ENCODE results near the gene C1QA.
A peak's percentile ranks its signal among the peaks of the same experiment; 100 is the strongest.

Gene C1QA

DNA sequence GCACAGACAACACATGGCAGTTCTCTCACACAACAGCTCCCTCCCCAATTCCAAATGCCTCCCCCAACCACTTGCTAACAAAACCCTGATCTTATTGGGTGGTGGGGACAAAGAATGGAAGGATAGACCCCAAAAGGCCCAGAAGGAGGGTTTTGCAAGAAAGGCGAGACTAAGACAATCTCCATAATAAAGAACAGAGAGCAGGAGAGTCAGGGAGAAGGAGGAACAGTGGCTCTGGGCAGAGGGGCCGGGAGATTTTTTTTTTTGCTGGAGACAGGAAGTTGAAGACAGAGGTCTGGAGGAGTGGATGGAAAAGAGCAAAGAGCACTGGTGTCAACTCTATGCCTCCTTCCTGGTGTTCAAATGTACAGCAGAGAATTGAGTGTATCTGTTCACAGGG lies 6.5 kb upstream of the C1QA start (continued):
- TF ChIP-seq, protein P1, sequence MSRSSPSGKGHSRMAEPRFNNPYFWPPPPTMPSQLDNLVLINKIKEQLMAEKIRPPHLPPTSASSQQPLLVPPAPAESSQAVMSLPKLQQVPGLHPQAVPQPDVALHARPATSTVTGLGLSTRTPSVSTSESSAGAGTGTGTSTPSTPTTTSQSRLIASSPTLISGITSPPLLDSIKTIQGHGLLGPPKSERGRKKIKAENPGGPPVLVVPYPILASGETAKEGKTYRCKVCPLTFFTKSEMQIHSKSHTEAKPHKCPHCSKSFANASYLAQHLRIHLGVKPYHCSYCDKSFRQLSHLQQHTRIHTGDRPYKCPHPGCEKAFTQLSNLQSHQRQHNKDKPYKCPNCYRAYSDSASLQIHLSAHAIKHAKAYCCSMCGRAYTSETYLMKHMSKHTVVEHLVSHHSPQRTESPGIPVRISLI (tag by site-specific recombination; IDR thresholded peaks at IDR 0.05), result no peak
- no peak for TF ChIP-seq ZNF629 (tag by site-specific recombination; IDR thresholded peaks at IDR 0.05)

DNA sequence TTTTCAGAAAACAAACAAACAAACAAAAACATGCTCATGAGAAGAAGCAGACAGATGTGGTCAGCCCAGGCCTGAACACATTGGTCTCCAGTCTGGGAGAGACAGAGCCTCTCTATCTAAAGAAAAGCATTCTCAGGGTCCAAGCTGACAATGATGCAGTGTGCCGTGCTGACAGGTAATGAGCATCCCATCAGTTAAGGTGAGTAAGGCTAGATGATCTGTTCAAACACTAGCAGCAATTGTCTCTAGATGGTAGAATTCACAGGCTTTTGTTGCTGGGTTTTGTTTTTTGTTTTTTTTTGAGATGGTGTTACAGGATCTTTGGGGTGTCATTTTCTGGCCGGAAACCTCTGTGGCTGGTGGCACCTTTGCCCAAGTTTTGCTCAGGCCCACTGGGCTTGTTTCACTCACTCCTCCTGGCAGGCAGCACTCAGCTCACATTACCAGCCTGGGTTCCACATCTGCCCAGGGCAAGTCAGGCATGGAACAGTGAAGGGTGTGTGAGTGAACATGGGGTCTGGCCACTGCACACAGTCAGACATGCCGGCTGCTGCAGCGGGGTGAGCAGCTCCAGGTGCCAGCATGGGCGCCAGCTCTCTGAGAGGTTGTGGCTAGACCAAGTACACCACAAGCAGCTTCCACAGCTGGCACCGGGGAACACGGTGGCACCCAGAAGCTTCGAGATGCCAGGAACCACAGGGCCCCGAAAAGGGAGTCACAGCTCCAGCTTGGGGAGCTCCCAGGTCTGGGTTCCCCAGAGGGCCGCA lies 2.5 kb upstream of the C1QA start:
- CTCF ChIA-PET, result interaction anchor here (0.9 to 2.0 kb wide), 4 partner anchors 8 to 217 kb away, joined by 3 to 8 read pairs (median 3); no protein-coding TSS in a partner anchor
- H3K27ac ChIP-seq (ENCODE audit: extremely low read depth, low read depth, low read length), result no peak overlapping the region
- no peak for TF ChIP-seq ZNF423 (tag by site-specific recombination; IDR thresholded peaks at IDR 0.05)
- TF ChIP-seq, protein P2, sequence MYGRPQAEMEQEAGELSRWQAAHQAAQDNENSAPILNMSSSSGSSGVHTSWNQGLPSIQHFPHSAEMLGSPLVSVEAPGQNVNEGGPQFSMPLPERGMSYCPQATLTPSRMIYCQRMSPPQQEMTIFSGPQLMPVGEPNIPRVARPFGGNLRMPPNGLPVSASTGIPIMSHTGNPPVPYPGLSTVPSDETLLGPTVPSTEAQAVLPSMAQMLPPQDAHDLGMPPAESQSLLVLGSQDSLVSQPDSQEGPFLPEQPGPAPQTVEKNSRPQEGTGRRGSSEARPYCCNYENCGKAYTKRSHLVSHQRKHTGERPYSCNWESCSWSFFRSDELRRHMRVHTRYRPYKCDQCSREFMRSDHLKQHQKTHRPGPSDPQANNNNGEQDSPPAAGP (tag by site-specific recombination; IDR thresholded peaks at IDR 0.05), result no peak
- TF ChIP-seq, protein P3, sequence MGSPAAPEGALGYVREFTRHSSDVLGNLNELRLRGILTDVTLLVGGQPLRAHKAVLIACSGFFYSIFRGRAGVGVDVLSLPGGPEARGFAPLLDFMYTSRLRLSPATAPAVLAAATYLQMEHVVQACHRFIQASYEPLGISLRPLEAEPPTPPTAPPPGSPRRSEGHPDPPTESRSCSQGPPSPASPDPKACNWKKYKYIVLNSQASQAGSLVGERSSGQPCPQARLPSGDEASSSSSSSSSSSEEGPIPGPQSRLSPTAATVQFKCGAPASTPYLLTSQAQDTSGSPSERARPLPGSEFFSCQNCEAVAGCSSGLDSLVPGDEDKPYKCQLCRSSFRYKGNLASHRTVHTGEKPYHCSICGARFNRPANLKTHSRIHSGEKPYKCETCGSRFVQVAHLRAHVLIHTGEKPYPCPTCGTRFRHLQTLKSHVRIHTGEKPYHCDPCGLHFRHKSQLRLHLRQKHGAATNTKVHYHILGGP (tag by site-specific recombination; IDR thresholded peaks at IDR 0.05), result no peak
- no peak for TF ChIP-seq PRDM1 (tag by site-specific recombination; IDR thresholded peaks at IDR 0.05)
- H3K4me1 ChIP-seq (ENCODE audit: control insufficient read depth, insufficient read depth, low read length), result no peaks in the 10 kb centered on the region
- H3K36me3 ChIP-seq (ENCODE audit: control insufficient read depth in 2 of 2, insufficient read depth in 1 of 2, low read length in 2 of 2), result no peaks in the 10 kb centered on the region
- H3K4me3 ChIP-seq (ENCODE audit: low read depth, low read length), result no peak overlapping the region
- POLR2A ChIA-PET, result no interaction called here
- H3K9me3 ChIP-seq (ENCODE audit: control insufficient read depth, insufficient read depth, low read depth, low read length), result no peaks in the 10 kb centered on the region

DNA sequence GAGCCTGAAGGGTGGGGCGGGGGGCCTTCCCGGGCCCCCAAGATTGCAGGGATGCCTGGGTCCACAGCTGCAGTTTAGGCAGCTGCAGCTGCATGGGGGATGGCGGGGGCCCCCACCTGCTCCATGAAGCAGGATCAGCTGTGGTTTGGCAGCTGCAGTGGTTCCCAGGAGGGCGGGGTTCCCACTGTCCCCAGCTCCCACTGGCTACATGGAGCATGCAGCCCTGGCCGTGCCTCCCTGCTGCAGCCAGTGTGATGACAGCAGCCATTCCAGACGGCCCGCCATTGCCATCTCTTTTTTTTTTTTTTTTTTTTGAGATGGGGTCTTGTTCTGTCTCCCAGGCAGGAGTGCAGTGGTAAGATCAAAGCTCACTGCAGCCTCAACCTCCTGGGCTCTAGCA lies 992 bp upstream of the C1QA start:
- ChIA-PET POLR2A (interaction anchor here (0.7 kb wide), 2 partner anchors 456 to 517 kb away, joined by 4 read pairs; no protein-coding TSS in a partner anchor), CTCF (interaction anchor here (0.7 to 1.3 kb wide), 2 partner anchors 215 to 291 kb away, joined by 3 read pairs; no protein-coding TSS in a partner anchor)
- Histone ChIP-seq H3K27ac (ENCODE audit: extremely low read depth, low read depth, low read length) (no peak overlapping the region), H3K4me1 (ENCODE audit: control insufficient read depth, insufficient read depth, low read length) (no peaks in the 10 kb centered on the region), H3K4me3 (ENCODE audit: low read depth, low read length) (no peak overlapping the region), H3K36me3 (ENCODE audit: control insufficient read depth in 2 of 2, insufficient read depth in 1 of 2, low read length in 2 of 2) (no peaks in the 10 kb centered on the region), H3K9me3 (ENCODE audit: control insufficient read depth, insufficient read depth, low read depth, low read length) (no peaks in the 10 kb centered on the region)
- TF ChIP-seq ZNF146 (tag by site-specific recombination; IDR thresholded peaks at IDR 0.05) (no peak), GLIS2 (tag by site-specific recombination; IDR thresholded peaks at IDR 0.05) (0 out of 2 replicates have a peak, but pooled peaks have one; percentile 1)

DNA sequence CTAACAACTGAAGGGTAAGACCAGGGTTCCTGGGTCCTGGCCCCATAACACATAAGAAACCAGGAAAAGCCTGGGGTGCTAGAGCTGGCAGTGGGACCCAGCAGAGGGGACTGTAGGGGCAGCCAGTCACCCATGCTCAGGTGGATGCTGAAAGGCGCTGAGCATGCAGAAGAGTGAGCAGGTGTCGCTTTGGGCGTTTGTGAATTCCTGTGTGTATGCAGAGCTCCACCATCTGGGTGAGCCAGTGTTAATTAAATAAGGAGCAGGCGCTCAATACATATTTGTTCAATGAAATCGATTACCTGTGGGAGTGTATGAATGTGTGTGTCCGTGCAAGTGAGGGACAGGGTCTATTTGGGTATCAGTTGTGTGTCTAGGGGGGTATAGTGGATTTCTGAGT lies 499 bp downstream of the C1QA start:
- POLR2A ChIA-PET, result no interaction called here

More for the DNA sequence above, 499 bp downstream of the C1QA start:
- TF ChIP-seq ZNF404 (tag by site-specific recombination; IDR thresholded peaks at IDR 0.05) (no peak), ZNF138 (tag by site-specific recombination; IDR thresholded peaks at IDR 0.05; ENCODE audit: borderline replicate concordance) (no peak), ZNF140 (tag by site-specific recombination; IDR thresholded peaks at IDR 0.05) (no peak), ZNF707 (tag by site-specific recombination; IDR thresholded peaks at IDR 0.05) (no peak), ZNF670 (tag by site-specific recombination; IDR thresholded peaks at IDR 0.05; ENCODE audit: low read depth) (no peak), ZEB2 (tag by site-specific recombination; IDR thresholded peaks at IDR 0.05) (no peak), ZNF174 (tag by site-specific recombination; IDR thresholded peaks at IDR 0.05) (no peak), ZNF354C (tag by site-specific recombination; IDR thresholded peaks at IDR 0.05; ENCODE audit: borderline replicate concordance, low read depth) (no peak), WT1 (tag by site-specific recombination; IDR thresholded peaks at IDR 0.05) (no peak), ZNF558 (tag by site-specific recombination; IDR thresholded peaks at IDR 0.05) (no peak), ZFP37 (tag by site-specific recombination; IDR thresholded peaks at IDR 0.05) (no peak), ZNF214 (tag by site-specific recombination; IDR thresholded peaks at IDR 0.05; ENCODE audit: borderline replicate concordance) (no peak), SALL2 (tag by site-specific recombination; IDR thresholded peaks at IDR 0.05; ENCODE audit: borderline replicate concordance) (no peak)
- TF ChIP-seq, protein P4, sequence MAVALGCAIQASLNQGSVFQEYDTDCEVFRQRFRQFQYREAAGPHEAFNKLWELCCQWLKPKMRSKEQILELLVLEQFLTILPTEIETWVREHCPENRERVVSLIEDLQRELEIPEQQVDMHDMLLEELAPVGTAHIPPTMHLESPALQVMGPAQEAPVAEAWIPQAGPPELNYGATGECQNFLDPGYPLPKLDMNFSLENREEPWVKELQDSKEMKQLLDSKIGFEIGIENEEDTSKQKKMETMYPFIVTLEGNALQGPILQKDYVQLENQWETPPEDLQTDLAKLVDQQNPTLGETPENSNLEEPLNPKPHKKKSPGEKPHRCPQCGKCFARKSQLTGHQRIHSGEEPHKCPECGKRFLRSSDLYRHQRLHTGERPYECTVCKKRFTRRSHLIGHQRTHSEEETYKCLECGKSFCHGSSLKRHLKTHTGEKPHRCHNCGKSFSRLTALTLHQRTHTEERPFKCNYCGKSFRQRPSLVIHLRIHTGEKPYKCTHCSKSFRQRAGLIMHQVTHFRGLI (tag by site-specific recombination; IDR thresholded peaks at IDR 0.05), result no peak
- TF ChIP-seq, protein P5, sequence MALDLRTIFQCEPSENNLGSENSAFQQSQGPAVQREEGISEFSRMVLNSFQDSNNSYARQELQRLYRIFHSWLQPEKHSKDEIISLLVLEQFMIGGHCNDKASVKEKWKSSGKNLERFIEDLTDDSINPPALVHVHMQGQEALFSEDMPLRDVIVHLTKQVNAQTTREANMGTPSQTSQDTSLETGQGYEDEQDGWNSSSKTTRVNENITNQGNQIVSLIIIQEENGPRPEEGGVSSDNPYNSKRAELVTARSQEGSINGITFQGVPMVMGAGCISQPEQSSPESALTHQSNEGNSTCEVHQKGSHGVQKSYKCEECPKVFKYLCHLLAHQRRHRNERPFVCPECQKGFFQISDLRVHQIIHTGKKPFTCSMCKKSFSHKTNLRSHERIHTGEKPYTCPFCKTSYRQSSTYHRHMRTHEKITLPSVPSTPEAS (tag by site-specific recombination; IDR thresholded peaks at IDR 0.05), result no peak
- Histone ChIP-seq H3K9me3 (ENCODE audit: control insufficient read depth, insufficient read depth, low read depth, low read length) (no peaks in the 10 kb centered on the region), H3K4me1 (ENCODE audit: control insufficient read depth, insufficient read depth, low read length) (no peaks in the 10 kb centered on the region), H3K4me3 (ENCODE audit: low read depth, low read length) (no peak overlapping the region), H3K36me3 (ENCODE audit: control insufficient read depth in 2 of 2, insufficient read depth in 1 of 2, low read length in 2 of 2) (no peaks in the 10 kb centered on the region), H3K27ac (ENCODE audit: extremely low read depth, low read depth, low read length) (no peak overlapping the region)
- CTCF ChIA-PET, result interaction anchor here (1.3 kb wide), 1 partner anchor 217 kb away, joined by 3 read pairs; no protein-coding TSS in a partner anchor

All from HEK293 (cell line).